Caco-2 (cell line): ENCODE results near the gene QRICH1. TPM values are rescaled to one million over a fixed set of nuclear protein-coding genes. Genes with fewer than 3 reads are reported as not detected.

Source experiments
- BruUV-seq: library from RNA; stranded (reverse); fragments of 400-500 nt; replicated peaks from 2 replicates; lab custom pipeline; 2021; lab: Mats Ljungman, UMichigan
- CTCF ChIA-PET: fragments of 300-600 bp; sonication (Branson Sonifier 250); formaldehyde crosslinking; loops from one replicate; lab custom pipeline; 2022; ENCODE audit warnings: antibody characterized with exemption; lab: Charles Lee
- POLR2A ChIA-PET: fragments of 300-600 bp; sonication (Branson Sonifier 250); formaldehyde crosslinking; loops from one replicate; lab custom pipeline; 2022; ENCODE audit warnings: antibody characterized with exemption; lab: Charles Lee
- DNase-seq, 2 experiments: peaks; one replicate each; pipeline versions ENCODE4 v3.0.0 to v3.0.0-alpha.2; 2020 to 2022
- H3K27me3 ChIP-seq: replicated peaks from 2 replicates; pipeline ENCODE4 v1.6.0; 2011; ENCODE audit warnings: low read length; ENCODE audit not compliant: control insufficient read depth, insufficient read depth
- H3K36me3 ChIP-seq: 2 replicates; pipeline ENCODE4 v1.5.1; 2011; ENCODE audit warnings: low read length; ENCODE audit not compliant: control insufficient read depth, insufficient read depth
- H3K4me1 ChIP-seq: fragments of 250-450 bp; sonication (Bioruptor Pico); 2 replicates; pipeline ENCODE4 v1.5.1; 2020; ENCODE audit warnings: mild to moderate bottlenecking
- H3K4me3 ChIP-seq: 2 replicates; pipeline ENCODE4 v1.5.1; 2011; ENCODE audit warnings: low read depth, mild to moderate bottlenecking, control low read depth, low read length
- H3K9me3 ChIP-seq: fragments of 250-450 bp; sonication (Bioruptor Pico); 2 replicates; pipeline ENCODE4 v1.5.1; 2020; ENCODE audit warnings: mild to moderate bottlenecking, moderate library complexity
- H3K27ac Mint-ChIP-seq: one replicate; pipeline ENCODE4 v1.8.0; 2022; ENCODE audit warnings: mixed read lengths; ENCODE audit not compliant: unreplicated experiment
- H3K27me3 Mint-ChIP-seq: one replicate; pipeline ENCODE4 v1.8.0; 2022; ENCODE audit warnings: mixed read lengths; ENCODE audit not compliant: insufficient read depth, unreplicated experiment
- H3K36me3 Mint-ChIP-seq: one replicate; pipeline ENCODE4 v1.8.0; 2022; ENCODE audit warnings: mild to moderate bottlenecking, mixed read lengths; ENCODE audit not compliant: insufficient read depth, unreplicated experiment
- H3K4me1 Mint-ChIP-seq: one replicate; pipeline ENCODE4 v1.8.0; 2022; ENCODE audit warnings: low read depth, mixed read lengths; ENCODE audit not compliant: unreplicated experiment
- H3K4me3 Mint-ChIP-seq: one replicate; pipeline ENCODE4 v1.8.0; 2022; ENCODE audit warnings: mild to moderate bottlenecking, moderate library complexity, mixed read lengths; ENCODE audit not compliant: unreplicated experiment
- H3K9me3 Mint-ChIP-seq: one replicate; pipeline ENCODE4 v1.8.0; 2022; ENCODE audit warnings: mixed read lengths; ENCODE audit not compliant: unreplicated experiment
- intact Hi-C: fragments of 100-400 bp; cut with micrococcal nuclease; formaldehyde crosslinking; loops from one replicate; pipeline ENCODE4 v1.10.0; 2022; ENCODE audit not compliant: unreplicated experiment
- total RNA-seq: library from RNA; stranded (reverse); gene quantifications from 2 replicates; pipeline ENCODE4 v1.2.3, GENCODE V29; 2022
- TF ChIP-seq, protein P1 (sequence below), 2 experiments: fragments of 200-600 bp in 1 of 2; IDR thresholded peaks; 1 replicate in 1 of 2; 2 replicates in 1 of 2; pipeline versions ENCODE4 v1.5.1 to v1.8.0; 2011 to 2022; ENCODE audit warnings: antibody characterized with exemption in 1 of 2, control low read depth in 1 of 2, inconsistent platforms in 1 of 2, low read depth in 1 of 2, low read length in 1 of 2, mild to moderate bottlenecking in 1 of 2, moderate library complexity in 1 of 2; ENCODE audit not compliant: insufficient read depth in 1 of 2, severe bottlenecking in 1 of 2, unreplicated experiment in 1 of 2

The QRICH1 gene
- total RNA-seq, 1 experiment from 2014 or later = 119 TPM

DNA sequence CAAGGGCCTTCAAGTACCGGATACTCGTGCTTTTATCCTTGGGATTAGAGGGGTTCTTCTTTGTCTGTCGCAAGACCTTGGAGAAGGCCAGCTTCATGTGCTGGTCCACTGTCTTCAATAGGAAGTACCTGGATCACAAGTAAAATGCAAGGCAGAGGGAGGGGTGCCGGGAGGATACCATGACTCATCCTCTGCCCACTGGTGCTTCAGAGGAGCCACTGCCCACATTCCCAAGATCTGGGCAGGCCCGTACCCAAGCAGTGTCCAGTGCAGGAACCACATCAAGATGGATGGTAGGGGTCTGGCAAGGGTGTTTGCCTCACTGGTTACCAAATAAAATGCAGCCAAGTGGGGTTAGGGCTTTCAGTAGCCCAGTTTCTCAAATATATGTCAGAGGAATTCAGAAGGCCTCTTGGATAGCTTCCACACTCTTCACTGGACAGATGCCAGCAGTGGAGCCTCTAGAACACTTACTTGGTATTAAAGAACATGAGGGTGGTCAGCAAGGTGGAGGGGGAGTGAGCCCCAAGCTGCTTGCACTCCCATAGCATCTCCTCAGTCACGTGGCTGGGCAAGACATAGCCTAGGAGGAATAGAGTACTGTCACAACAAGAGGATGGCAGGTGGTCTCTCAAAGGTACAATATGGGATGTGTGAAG is 61.1 kb downstream of the QRICH1 start:
- peaks cover 3% of the 10 kb centered on the region for H3K36me3 ChIP-seq
- H3K4me1 Mint-ChIP-seq = peaks cover 14% of the 10 kb centered on the region
- peaks cover 7% of the 10 kb centered on the region for H3K4me1 ChIP-seq
- BruUV-seq = no TSS peak
- intact Hi-C loops = no loop called here
- H3K4me3 Mint-ChIP-seq = no peak overlapping the region
- CTCF ChIA-PET = no interaction called here
- no peaks in the 10 kb centered on the region for H3K9me3 ChIP-seq
- POLR2A ChIA-PET = interaction anchor here (0.5 kb wide), 1 partner anchor 445 kb away, joined by 3 read pairs; no protein-coding TSS in a partner anchor
- no peaks in the 10 kb centered on the region for H3K27me3 Mint-ChIP-seq
- no peak for DNase-seq
- H3K27ac Mint-ChIP-seq = no peak overlapping the region
- no peak overlapping the region for H3K4me3 ChIP-seq
- peaks cover 91% of the 10 kb centered on the region for H3K36me3 Mint-ChIP-seq
- no peaks in the 10 kb centered on the region for H3K27me3 ChIP-seq
- no peaks in the 10 kb centered on the region for H3K9me3 Mint-ChIP-seq
- TF ChIP-seq, protein P1, sequence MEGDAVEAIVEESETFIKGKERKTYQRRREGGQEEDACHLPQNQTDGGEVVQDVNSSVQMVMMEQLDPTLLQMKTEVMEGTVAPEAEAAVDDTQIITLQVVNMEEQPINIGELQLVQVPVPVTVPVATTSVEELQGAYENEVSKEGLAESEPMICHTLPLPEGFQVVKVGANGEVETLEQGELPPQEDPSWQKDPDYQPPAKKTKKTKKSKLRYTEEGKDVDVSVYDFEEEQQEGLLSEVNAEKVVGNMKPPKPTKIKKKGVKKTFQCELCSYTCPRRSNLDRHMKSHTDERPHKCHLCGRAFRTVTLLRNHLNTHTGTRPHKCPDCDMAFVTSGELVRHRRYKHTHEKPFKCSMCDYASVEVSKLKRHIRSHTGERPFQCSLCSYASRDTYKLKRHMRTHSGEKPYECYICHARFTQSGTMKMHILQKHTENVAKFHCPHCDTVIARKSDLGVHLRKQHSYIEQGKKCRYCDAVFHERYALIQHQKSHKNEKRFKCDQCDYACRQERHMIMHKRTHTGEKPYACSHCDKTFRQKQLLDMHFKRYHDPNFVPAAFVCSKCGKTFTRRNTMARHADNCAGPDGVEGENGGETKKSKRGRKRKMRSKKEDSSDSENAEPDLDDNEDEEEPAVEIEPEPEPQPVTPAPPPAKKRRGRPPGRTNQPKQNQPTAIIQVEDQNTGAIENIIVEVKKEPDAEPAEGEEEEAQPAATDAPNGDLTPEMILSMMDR (IDR thresholded peaks at IDR 0.05; ENCODE audit: insufficient read depth in 1 of 2, low read depth in 1 of 2, low read length in 1 of 2, severe bottlenecking in 1 of 2, unreplicated experiment in 1 of 2) = no peak

DNA sequence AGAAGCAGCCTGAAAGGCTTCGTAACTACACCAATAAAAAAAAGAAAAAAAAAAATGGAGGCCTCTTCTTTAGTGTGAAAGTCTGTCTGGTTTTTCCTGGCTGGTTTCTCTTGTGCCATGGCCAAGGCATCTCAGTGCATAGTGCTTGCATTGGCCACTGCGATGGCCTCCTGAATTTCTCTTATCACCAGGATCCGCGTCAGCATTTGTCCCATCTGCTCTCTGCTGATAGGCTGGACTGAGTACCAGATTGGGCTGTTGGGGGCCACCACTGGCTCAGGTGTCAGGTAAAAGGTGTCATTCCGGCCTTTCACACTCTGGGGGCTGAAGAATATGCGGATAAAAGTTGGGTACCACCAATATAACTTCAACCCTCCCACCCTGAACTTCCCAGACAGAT is 63.5 kb downstream of the QRICH1 start:
- Mint-ChIP-seq H3K4me3 (no peak overlapping the region), H3K4me1 (peaks cover 14% of the 10 kb centered on the region), H3K9me3 (no peaks in the 10 kb centered on the region), H3K27me3 (no peaks in the 10 kb centered on the region), H3K36me3 (peaks cover 93% of the 10 kb centered on the region), H3K27ac (peak overlapping the region; percentile 100)
- Histone ChIP-seq H3K4me3 (no peak overlapping the region), H3K36me3 (peaks cover 3% of the 10 kb centered on the region), H3K9me3 (no peaks in the 10 kb centered on the region), H3K27me3 (no peaks in the 10 kb centered on the region), H3K4me1 (peaks cover 12% of the 10 kb centered on the region)
- DNase-seq = no peak
- POLR2A ChIA-PET = no interaction called here
- TF ChIP-seq, protein P1 (IDR thresholded peaks at IDR 0.05; ENCODE audit: insufficient read depth in 1 of 2, low read depth in 1 of 2, low read length in 1 of 2, severe bottlenecking in 1 of 2, unreplicated experiment in 1 of 2) = no peak
- intact Hi-C loops = no loop called here
- BruUV-seq = no TSS peak
- CTCF ChIA-PET = no interaction called here

DNA sequence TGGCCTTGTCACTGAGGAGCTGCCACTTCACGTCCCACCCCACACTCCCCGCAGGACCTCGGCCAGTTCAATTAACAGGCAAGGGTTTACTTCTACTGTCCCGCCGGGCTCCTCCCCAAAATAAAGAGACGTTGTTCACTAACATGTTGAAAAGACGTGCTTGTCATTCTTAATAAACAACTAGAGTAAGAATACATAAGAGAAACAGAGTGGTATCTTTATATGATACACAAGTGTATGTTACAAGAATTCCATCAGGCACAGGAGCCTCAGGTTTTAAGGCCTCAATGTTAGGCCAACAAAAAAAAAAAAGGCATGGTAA is 64.3 kb downstream of the QRICH1 start:
- Mint-ChIP-seq H3K36me3 (peaks cover 93% of the 10 kb centered on the region), H3K4me3 (peak overlapping the region; percentile 97), H3K27me3 (no peaks in the 10 kb centered on the region), H3K27ac (peak overlapping the region; percentile 100), H3K9me3 (no peaks in the 10 kb centered on the region), H3K4me1 (peaks cover 14% of the 10 kb centered on the region)
- no peak for DNase-seq
- POLR2A ChIA-PET = interaction anchor here (0.5 to 1.7 kb wide), 12 partner anchors 8 to 445 kb away, joined by 3 to 26 read pairs (median 4); partner anchors contain the start of genes IP6K2, LAMB2, QRICH1 and USP19
- no TSS peak for BruUV-seq
- intact Hi-C loops = loop anchor here (1.0 to 10.0 kb wide), 2 partner anchors 8 to 125 kb away; no protein-coding TSS in a partner anchor
- H3K36me3 ChIP-seq = peaks cover 6% of the 10 kb centered on the region
- CTCF ChIA-PET = interaction anchor here (0.5 to 1.0 kb wide), 4 partner anchors 9 to 420 kb away, joined by 3 to 6 read pairs (median 4); partner anchors contain the start of gene QRICH1
- H3K9me3 ChIP-seq = no peaks in the 10 kb centered on the region
- peaks cover 12% of the 10 kb centered on the region for H3K4me1 ChIP-seq
- H3K4me3 ChIP-seq = peak overlapping the region; percentile 52
- TF ChIP-seq, protein P1 (IDR thresholded peaks at IDR 0.05; ENCODE audit: insufficient read depth in 1 of 2, low read depth in 1 of 2, low read length in 1 of 2, severe bottlenecking in 1 of 2, unreplicated experiment in 1 of 2) = no peak
- H3K27me3 ChIP-seq = no peaks in the 10 kb centered on the region
